Fibroblast of peridontal ligament (primary cell): ENCODE data around the gene NR2F2.

ENCODE experiments used
- DNase-seq: peaks from one replicate; pipeline ENCODE4 v3.0.0-alpha.2; 2010; ENCODE audit errors: extremely low read depth

The NR2F2 gene

GRCh38 chr15:96330450-96331143 is at the start of gene NR2F2:
TSS of gene NR2F2 (plus strand) at chr15:96330700. CDS start at chr15:96332106, 1,406 bp downstream.
- peak; percentile 98 for DNase-seq

GRCh38 chr15:96285305-96285704 is 45.2 kb upstream of the NR2F2 start:
- DNase-seq = peak; percentile 81

- no peak for DNase-seq
These were observed 44.7 kb upstream of the NR2F2 start for GRCh38 chr15:96285729-96286254.

- no peak for DNase-seq
These were observed 39.8 kb upstream of the NR2F2 start for GRCh38 chr15:96290679-96291078.

- no peak for DNase-seq
These were observed 37.9 kb upstream of the NR2F2 start for GRCh38 chr15:96292635-96293034.

GRCh38 chr15:96293441-96293840 is 37.1 kb upstream of the NR2F2 start:
- no peak for DNase-seq

GRCh38 chr15:96294766-96295165 is 35.7 kb upstream of the NR2F2 start:
- DNase-seq = no peak

- peak; percentile 30 for DNase-seq
These were observed 34.2 kb upstream of the NR2F2 start for GRCh38 chr15:96296264-96296663.

- DNase-seq = no peak
These were observed 32.7 kb upstream of the NR2F2 start for GRCh38 chr15:96297783-96298182.

- no peak for DNase-seq
These were observed 32.3 kb upstream of the NR2F2 start for GRCh38 chr15:96298217-96298616.

- no peak for DNase-seq
These were observed 29.7 kb upstream of the NR2F2 start for GRCh38 chr15:96300836-96301235.

GRCh38 chr15:96303503-96304056 is 26.9 kb upstream of the NR2F2 start:
- DNase-seq = no peak

GRCh38 chr15:96304839-96305238 is 25.7 kb upstream of the NR2F2 start:
- DNase-seq = no peak

- DNase-seq = no peak
These were observed 24.2 kb upstream of the NR2F2 start for GRCh38 chr15:96306321-96306720.

GRCh38 chr15:96307856-96308394 is 22.6 kb upstream of the NR2F2 start:
- peak; percentile 61 for DNase-seq

GRCh38 chr15:96309143-96309660 is 21.3 kb upstream of the NR2F2 start:
- no peak for DNase-seq

GRCh38 chr15:96311256-96311955 is 19.1 kb upstream of the NR2F2 start:
- DNase-seq = peak; percentile 57

GRCh38 chr15:96311956-96312294 is 18.6 kb upstream of the NR2F2 start:
- no peak for DNase-seq

GRCh38 chr15:96312641-96313335 is 17.7 kb upstream of the NR2F2 start:
- DNase-seq = peak; percentile 57

GRCh38 chr15:96314518-96314917 is 16.0 kb upstream of the NR2F2 start:
- DNase-seq = no peak

- DNase-seq = no peak
These were observed 15.5 kb upstream of the NR2F2 start for GRCh38 chr15:96314963-96315362.
